AG10803 (cell line): ENCODE measurements around the gene DNAH10.

Experiments used
- DNase-seq: peaks from one replicate; pipeline ENCODE4 v3.0.0; 2010; ENCODE audit warnings: low read depth
- H3K4me3 ChIP-seq: 2 replicates; pipeline ENCODE4 v1.5.1; 2011; ENCODE audit warnings: mild to moderate bottlenecking, low read length, control low read depth
- CTCF ChIP-seq: conservative IDR thresholded peaks from 2 replicates; pipeline ENCODE4 v1.5.1; 2011; ENCODE audit warnings: mild to moderate bottlenecking, low read length, control low read depth, inconsistent platforms

DNAH10 gene

GRCh38 chr12:123761841-123762714, at the start of gene DNAH10:
DNAH10 (plus strand) TSS chr12:123762301; CDS start chr12:123762337, 36 bp downstream.
- no peak for DNase-seq

GRCh38 chr12:123712780-123713319, 49.3 kb upstream of the DNAH10 start:
- no peak for DNase-seq
- peak overlapping the region; percentile 87 for H3K4me3 ChIP-seq
- TF ChIP-seq CTCF: no peak

More at GRCh38 chr12:123761841-123762714, at the start of gene DNAH10:
- H3K4me3 ChIP-seq: peak within 1 kb of the TSS; percentile 50
- TF ChIP-seq CTCF: no peak

- peak; percentile 4 for DNase-seq
- peak overlapping the region; percentile 87 for H3K4me3 ChIP-seq
- TF ChIP-seq CTCF: no peak
Observed at GRCh38 chr12:123713398-123713797, 48.7 kb upstream of the DNAH10 start.

GRCh38 chr12:123713823-123714585, 48.1 kb upstream of the DNAH10 start:
- no peak overlapping the region; the same call in 1 of the 2 replicates for H3K4me3 ChIP-seq
- DNase-seq: no peak
- TF ChIP-seq CTCF: no peak

- no peak overlapping the region for H3K4me3 ChIP-seq
- no peak for DNase-seq
- TF ChIP-seq CTCF: no peak
Observed at GRCh38 chr12:123715195-123715594, 46.9 kb upstream of the DNAH10 start.

- no peak for DNase-seq
- TF ChIP-seq CTCF: no peak
- no peak overlapping the region for H3K4me3 ChIP-seq
Observed at GRCh38 chr12:123717350-123717749, 44.8 kb upstream of the DNAH10 start.
